Endodermal cell (in vitro differentiated cells): Measurements from ENCODE around the gene NAV2. TPM values are rescaled to one million over a fixed set of nuclear protein-coding genes. Genes with fewer than 3 reads are reported as not detected.

ENCODE experiments used
- DNase-seq: peaks from one replicate; pipeline ENCODE4 v3.0.0-alpha.2; 2017
- H3K27ac ChIP-seq: 2 replicates; pipeline ENCODE4 v1.5.1; 2013; ENCODE audit warnings: mild to moderate bottlenecking, low read depth, low read length, moderate library complexity
- H3K27me3 ChIP-seq: 2 replicates; pipeline ENCODE4 v1.6.1; 2013; ENCODE audit warnings: mild to moderate bottlenecking, low read length, moderate library complexity; ENCODE audit not compliant: insufficient read depth, control insufficient read depth, poor library complexity, severe bottlenecking
- H3K36me3 ChIP-seq: 2 replicates; pipeline ENCODE4 v1.7.0; 2013; ENCODE audit warnings: mild to moderate bottlenecking, low read length, moderate library complexity; ENCODE audit not compliant: control insufficient read depth, insufficient read depth
- H3K4me1 ChIP-seq: one replicate; pipeline ENCODE4 v1.7.0; 2013; ENCODE audit warnings: low read length; ENCODE audit not compliant: control insufficient read depth, insufficient read depth
- H3K4me3 ChIP-seq: 2 replicates; pipeline ENCODE4 v1.5.1; 2013; ENCODE audit warnings: mild to moderate bottlenecking, low read length, moderate library complexity
- H3K9ac ChIP-seq: 2 replicates; pipeline ENCODE4 v1.6.1; 2013; ENCODE audit warnings: mild to moderate bottlenecking, low read length, moderate library complexity; ENCODE audit not compliant: poor library complexity, severe bottlenecking; ENCODE audit errors: extremely low read depth
- H3K9me3 ChIP-seq: 2 replicates; pipeline ENCODE4 v1.6.1; 2013; ENCODE audit warnings: mild to moderate bottlenecking, low read length, moderate library complexity; ENCODE audit not compliant: control insufficient read depth
- H3K27ac Mint-ChIP-seq: 2 replicates; pipeline ENCODE4 v1.8.0; 2020; ENCODE audit warnings: mixed read lengths
- H3K27me3 Mint-ChIP-seq: 2 replicates; pipeline ENCODE4 v1.8.0; 2021; ENCODE audit warnings: mild to moderate bottlenecking, mixed read lengths; ENCODE audit not compliant: insufficient read depth
- H3K36me3 Mint-ChIP-seq: 2 replicates; pipeline ENCODE4 v1.8.0; 2020; ENCODE audit warnings: low read depth, mixed read lengths
- H3K4me1 Mint-ChIP-seq: 2 replicates; pipeline ENCODE4 v1.8.0; 2020; ENCODE audit warnings: mixed read lengths
- H3K4me3 Mint-ChIP-seq: 2 replicates; pipeline ENCODE4 v1.8.0; 2020; ENCODE audit warnings: mild to moderate bottlenecking, moderate library complexity, mixed read lengths
- H3K9me3 Mint-ChIP-seq: 2 replicates; pipeline ENCODE4 v1.8.0; 2020; ENCODE audit warnings: mild to moderate bottlenecking, mixed read lengths
- WGBS, 2 experiments: methylation state at CpG; one replicate each; pipeline versions ENCODE4 v1.1.5 to v1.1.7; 2013; ENCODE audit warnings: missing lambda C conversion rate in 2 of 2, mixed read lengths in 1 of 2; ENCODE audit not compliant: insufficient coverage in 1 of 2, insufficient read length in 1 of 2; 5-methylcytosine and 5-hydroxymethylcytosine counted together
- total RNA-seq, 2 donors: library from RNA; stranded (reverse); fragmentation: NEBNext Ultra II Directional in 1 of 2; extraction: Animal tissue kit (Norgen Biotek cat#: 25700) in 1 of 2; gene quantifications; 2 replicates in 1 of 2; 3 replicates in 1 of 2; pipeline ENCODE4 v1.2.1, GENCODE V29; 2021
- TF ChIP-seq, protein P1 (sequence below): fragments of 200-600 bp; sonication (generic); conservative IDR thresholded peaks from 2 replicates; pipeline ENCODE4 v1.5.0; 2021; ENCODE audit warnings: antibody characterized with exemption, mild to moderate bottlenecking

Gene NAV2
- total RNA-seq, 2 donors from 2014 or later: 37.1 to 42.4 TPM

GRCh38 chr11:19701421-19701820 lies 11.2 kb upstream of the NAV2 start:
- no peaks in the 10 kb centered on the region for H3K4me1 Mint-ChIP-seq
- no peak overlapping the region for H3K9ac ChIP-seq
- H3K9me3 Mint-ChIP-seq: no peaks in the 10 kb centered on the region
- H3K27ac Mint-ChIP-seq: no peak overlapping the region
- H3K36me3 Mint-ChIP-seq: no peaks in the 10 kb centered on the region
- H3K36me3 ChIP-seq: no peaks in the 10 kb centered on the region
- H3K27ac ChIP-seq: no peak overlapping the region
- 72 to 75% methylated on average over 2 of the region's 2 CpGs for WGBS, 2 experiments
- H3K4me3 Mint-ChIP-seq: no peak overlapping the region
- DNase-seq: no peak
- H3K4me3 ChIP-seq: no peak overlapping the region
- H3K27me3 Mint-ChIP-seq: peaks cover 5% of the 10 kb centered on the region
- TF ChIP-seq, protein P1, sequence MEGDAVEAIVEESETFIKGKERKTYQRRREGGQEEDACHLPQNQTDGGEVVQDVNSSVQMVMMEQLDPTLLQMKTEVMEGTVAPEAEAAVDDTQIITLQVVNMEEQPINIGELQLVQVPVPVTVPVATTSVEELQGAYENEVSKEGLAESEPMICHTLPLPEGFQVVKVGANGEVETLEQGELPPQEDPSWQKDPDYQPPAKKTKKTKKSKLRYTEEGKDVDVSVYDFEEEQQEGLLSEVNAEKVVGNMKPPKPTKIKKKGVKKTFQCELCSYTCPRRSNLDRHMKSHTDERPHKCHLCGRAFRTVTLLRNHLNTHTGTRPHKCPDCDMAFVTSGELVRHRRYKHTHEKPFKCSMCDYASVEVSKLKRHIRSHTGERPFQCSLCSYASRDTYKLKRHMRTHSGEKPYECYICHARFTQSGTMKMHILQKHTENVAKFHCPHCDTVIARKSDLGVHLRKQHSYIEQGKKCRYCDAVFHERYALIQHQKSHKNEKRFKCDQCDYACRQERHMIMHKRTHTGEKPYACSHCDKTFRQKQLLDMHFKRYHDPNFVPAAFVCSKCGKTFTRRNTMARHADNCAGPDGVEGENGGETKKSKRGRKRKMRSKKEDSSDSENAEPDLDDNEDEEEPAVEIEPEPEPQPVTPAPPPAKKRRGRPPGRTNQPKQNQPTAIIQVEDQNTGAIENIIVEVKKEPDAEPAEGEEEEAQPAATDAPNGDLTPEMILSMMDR: no peak
- no peaks in the 10 kb centered on the region for H3K9me3 ChIP-seq
- no peaks in the 10 kb centered on the region for H3K4me1 ChIP-seq
- peaks cover 9% of the 10 kb centered on the region for H3K27me3 ChIP-seq

DNA sequence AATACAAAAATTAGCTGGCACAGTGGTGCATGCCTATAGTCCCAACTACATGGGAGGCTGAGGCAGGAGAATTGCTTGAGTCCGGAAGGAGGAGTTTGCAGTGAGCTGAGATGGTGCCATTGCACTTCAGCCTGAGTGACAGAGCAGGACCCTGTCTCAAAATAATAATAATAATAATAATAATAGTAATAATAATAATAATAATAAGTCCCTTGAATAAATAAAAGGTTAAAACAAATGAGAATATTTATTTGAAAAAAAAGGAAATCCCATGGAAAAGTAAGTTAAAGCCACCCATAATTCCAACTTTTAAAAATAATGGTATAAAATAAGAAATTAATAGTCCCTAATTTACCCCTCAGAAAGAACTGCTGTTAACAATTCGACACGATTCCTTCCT lies 10.0 kb upstream of the NAV2 start:
- H3K9me3 ChIP-seq: no peaks in the 10 kb centered on the region
- DNase-seq: no peak
- no peak overlapping the region for H3K27ac Mint-ChIP-seq
- TF ChIP-seq, protein P1: no peak
- H3K27me3 ChIP-seq: peaks cover 9% of the 10 kb centered on the region
- H3K4me3 Mint-ChIP-seq: no peak overlapping the region
- H3K9ac ChIP-seq: no peak overlapping the region
- H3K27me3 Mint-ChIP-seq: peaks cover 5% of the 10 kb centered on the region
- H3K27ac ChIP-seq: no peak overlapping the region
- H3K36me3 Mint-ChIP-seq: no peaks in the 10 kb centered on the region
- WGBS, 2 experiments: 96% methylated on average over 3 of the region's 3 CpGs; no CpG with 5 or more reads in 1 of the 2 experiments
- H3K4me1 Mint-ChIP-seq: no peaks in the 10 kb centered on the region
- H3K4me1 ChIP-seq: no peaks in the 10 kb centered on the region
- no peak overlapping the region for H3K4me3 ChIP-seq
- H3K9me3 Mint-ChIP-seq: no peaks in the 10 kb centered on the region
- no peaks in the 10 kb centered on the region for H3K36me3 ChIP-seq

DNA sequence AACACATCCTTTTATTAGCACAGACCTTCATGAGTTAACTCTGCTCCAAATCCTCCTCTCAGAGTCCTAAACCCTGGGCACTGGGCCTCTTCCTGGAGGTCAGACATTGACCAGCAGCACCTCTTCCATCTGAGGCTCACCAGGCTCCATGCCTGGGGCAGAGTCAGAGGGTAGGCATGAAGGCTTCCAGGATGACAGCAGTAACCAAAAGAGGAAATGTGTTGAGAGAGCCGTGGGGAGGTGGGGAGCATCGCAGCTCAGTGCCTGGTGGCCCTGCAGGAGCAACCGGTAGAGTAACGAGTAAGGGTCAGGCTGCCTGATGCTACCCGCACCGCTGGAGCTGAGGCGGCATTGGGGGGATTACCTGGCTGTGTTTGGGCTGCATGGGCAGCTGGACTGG lies 9.4 kb upstream of the NAV2 start:
- Mint-ChIP-seq H3K27me3 (peaks cover 5% of the 10 kb centered on the region), H3K9me3 (no peaks in the 10 kb centered on the region), H3K36me3 (no peaks in the 10 kb centered on the region), H3K4me1 (no peaks in the 10 kb centered on the region), H3K27ac (no peak overlapping the region), H3K4me3 (no peak overlapping the region)
- Histone ChIP-seq H3K4me1 (no peaks in the 10 kb centered on the region), H3K27me3 (peaks cover 9% of the 10 kb centered on the region), H3K36me3 (no peaks in the 10 kb centered on the region), H3K9ac (no peak overlapping the region), H3K27ac (no peak overlapping the region), H3K9me3 (no peaks in the 10 kb centered on the region), H3K4me3 (no peak overlapping the region)
- no peak for DNase-seq
- WGBS, 2 experiments: 88 to 95% methylated on average over 3 to 7 of the region's 7 CpGs
- TF ChIP-seq, protein P1: no peak
